T-helper 2 cell treated with Interferon-gamma antibody and Interleukin-4, amounts not matched to agents 5 μg/mL and 100 μg/mL, for 36 hours (primary cell): ENCODE data around the gene CFAP221.
"Not testable (repeated sequence)": the region's sequence is repeated elsewhere in the genome, so short reads cannot be mapped to it uniquely, and the experiment has no call there.

Experiments
- DNase-seq: peaks from one replicate; pipeline ENCODE4 v3.0.0; 2021; ENCODE audit warnings: low spot score
- H3K27ac Mint-ChIP-seq: one replicate; pipeline ENCODE4 v1.8.0; 2021; ENCODE audit warnings: mild to moderate bottlenecking, mixed read lengths
- H3K27me3 Mint-ChIP-seq: one replicate; pipeline ENCODE4 v1.8.0; 2021; ENCODE audit warnings: low read depth, mixed read lengths
- H3K36me3 Mint-ChIP-seq: one replicate; pipeline ENCODE4 v1.8.0; 2021; ENCODE audit warnings: low read depth, mixed read lengths
- H3K4me1 Mint-ChIP-seq: one replicate; pipeline ENCODE4 v1.8.0; 2021; ENCODE audit warnings: low read depth, mixed read lengths
- H3K4me3 Mint-ChIP-seq: one replicate; pipeline ENCODE4 v1.8.0; 2022; ENCODE audit warnings: mild to moderate bottlenecking, moderate library complexity, mixed read lengths
- H3K9me3 Mint-ChIP-seq: one replicate; pipeline ENCODE4 v1.8.0; 2021; ENCODE audit warnings: mixed read lengths

Gene CFAP221

GRCh38 chr2:119586085-119586484 is 41.8 kb downstream of the CFAP221 start:
- Mint-ChIP-seq H3K27ac (no peak overlapping the region), H3K4me3 (no peak overlapping the region), H3K9me3 (peaks cover 3% of the 10 kb centered on the region), H3K27me3 (peaks cover 7% of the 10 kb centered on the region), H3K4me1 (no peaks in the 10 kb centered on the region), H3K36me3 (no peaks in the 10 kb centered on the region)
- DNase-seq = no peak

- Mint-ChIP-seq H3K4me3 (no peak overlapping the region), H3K9me3 (peaks cover 2% of the 10 kb centered on the region), H3K36me3 (no peaks in the 10 kb centered on the region), H3K4me1 (no peaks in the 10 kb centered on the region), H3K27me3 (peaks cover 7% of the 10 kb centered on the region), H3K27ac (no peak overlapping the region)
- no peak for DNase-seq
Measured at GRCh38 chr2:119590873-119591272, 46.6 kb downstream of the CFAP221 start.

- Mint-ChIP-seq H3K4me3 (no peak overlapping the region), H3K27ac (no peak overlapping the region), H3K27me3 (peaks cover 5% of the 10 kb centered on the region)
Measured at GRCh38 chr2:119591523-119591922, 47.3 kb downstream of the CFAP221 start.

GRCh38 chr2:119592436-119592835 is 48.2 kb downstream of the CFAP221 start:
- H3K4me1 Mint-ChIP-seq = no peaks in the 10 kb centered on the region
- no peak overlapping the region for H3K4me3 Mint-ChIP-seq
- H3K27me3 Mint-ChIP-seq = peaks cover 5% of the 10 kb centered on the region
- DNase-seq = no peak
- H3K27ac Mint-ChIP-seq = no peak overlapping the region
- no peaks in the 10 kb centered on the region for H3K36me3 Mint-ChIP-seq
- no peaks in the 10 kb centered on the region for H3K9me3 Mint-ChIP-seq

More at GRCh38 chr2:119591523-119591922, 47.3 kb downstream of the CFAP221 start:
- Mint-ChIP-seq H3K4me1 (no peaks in the 10 kb centered on the region), H3K36me3 (no peaks in the 10 kb centered on the region), H3K9me3 (no peaks in the 10 kb centered on the region)
- no peak for DNase-seq

GRCh38 chr2:119596638-119597037 is 52.4 kb downstream of the CFAP221 start:
- H3K9me3 Mint-ChIP-seq = no peaks in the 10 kb centered on the region
- no peaks in the 10 kb centered on the region for H3K36me3 Mint-ChIP-seq
- no peak overlapping the region for H3K27ac Mint-ChIP-seq
- no peak for DNase-seq
- H3K4me1 Mint-ChIP-seq = no peaks in the 10 kb centered on the region
- no peak overlapping the region for H3K4me3 Mint-ChIP-seq
- H3K27me3 Mint-ChIP-seq = peaks cover 2% of the 10 kb centered on the region

- Mint-ChIP-seq H3K27me3 (peaks cover 2% of the 10 kb centered on the region), H3K4me3 (no peak overlapping the region), H3K36me3 (no peaks in the 10 kb centered on the region), H3K27ac (no peak overlapping the region), H3K4me1 (no peaks in the 10 kb centered on the region), H3K9me3 (no peaks in the 10 kb centered on the region)
- DNase-seq = no peak
Measured at GRCh38 chr2:119598596-119599263, 54.5 kb downstream of the CFAP221 start.

- no peak overlapping the region for H3K27ac Mint-ChIP-seq
- H3K36me3 Mint-ChIP-seq = no peaks in the 10 kb centered on the region
- no peak for DNase-seq
- peaks cover 2% of the 10 kb centered on the region for H3K27me3 Mint-ChIP-seq
- no peaks in the 10 kb centered on the region for H3K4me1 Mint-ChIP-seq
- H3K4me3 Mint-ChIP-seq = no peak overlapping the region
- no peaks in the 10 kb centered on the region for H3K9me3 Mint-ChIP-seq
Measured at GRCh38 chr2:119599384-119599783, 55.1 kb downstream of the CFAP221 start.

- no peaks in the 10 kb centered on the region for H3K4me1 Mint-ChIP-seq
- no peaks in the 10 kb centered on the region for H3K36me3 Mint-ChIP-seq
- no peak for DNase-seq
- no peaks in the 10 kb centered on the region for H3K9me3 Mint-ChIP-seq
- H3K27me3 Mint-ChIP-seq = peaks cover 5% of the 10 kb centered on the region
- H3K27ac Mint-ChIP-seq = no peak overlapping the region
- H3K4me3 Mint-ChIP-seq = no peak overlapping the region
Measured at GRCh38 chr2:119605096-119605495, 60.8 kb downstream of the CFAP221 start.

GRCh38 chr2:119606674-119607073 is 62.4 kb downstream of the CFAP221 start:
- no peak for DNase-seq
- H3K27me3 Mint-ChIP-seq = peaks cover 5% of the 10 kb centered on the region
- no peaks in the 10 kb centered on the region for H3K9me3 Mint-ChIP-seq
- no peaks in the 10 kb centered on the region for H3K4me1 Mint-ChIP-seq
- H3K4me3 Mint-ChIP-seq = no peak overlapping the region
- H3K36me3 Mint-ChIP-seq = no peaks in the 10 kb centered on the region
- H3K27ac Mint-ChIP-seq = no peak overlapping the region

- H3K36me3 Mint-ChIP-seq = no peaks in the 10 kb centered on the region
- no peak for DNase-seq
- no peak overlapping the region for H3K27ac Mint-ChIP-seq
- no peaks in the 10 kb centered on the region for H3K9me3 Mint-ChIP-seq
- H3K27me3 Mint-ChIP-seq = peaks cover 7% of the 10 kb centered on the region
- no peak overlapping the region for H3K4me3 Mint-ChIP-seq
- no peaks in the 10 kb centered on the region for H3K4me1 Mint-ChIP-seq
Measured at GRCh38 chr2:119608553-119608952, 64.3 kb downstream of the CFAP221 start.

- H3K9me3 Mint-ChIP-seq = peaks cover 8% of the 10 kb centered on the region
- H3K4me1 Mint-ChIP-seq = no peaks in the 10 kb centered on the region
- H3K4me3 Mint-ChIP-seq = no peak overlapping the region
- H3K27me3 Mint-ChIP-seq = peaks cover 7% of the 10 kb centered on the region
- H3K27ac Mint-ChIP-seq = no peak overlapping the region
- no peaks in the 10 kb centered on the region for H3K36me3 Mint-ChIP-seq
- DNase-seq = no peak
Measured at GRCh38 chr2:119609337-119609736, 65.1 kb downstream of the CFAP221 start.

GRCh38 chr2:119614140-119614539 is 69.9 kb downstream of the CFAP221 start:
- H3K27ac Mint-ChIP-seq, DNase-seq, H3K36me3 Mint-ChIP-seq, H3K4me1 Mint-ChIP-seq, H3K4me3 Mint-ChIP-seq, H3K27me3 Mint-ChIP-seq: not testable (repeated sequence)
- peaks cover 19% of the 10 kb centered on the region for H3K9me3 Mint-ChIP-seq

- H3K4me3 Mint-ChIP-seq = no peak overlapping the region
- peaks cover 2% of the 10 kb centered on the region for H3K27me3 Mint-ChIP-seq
- no peak overlapping the region for H3K27ac Mint-ChIP-seq
- H3K36me3 Mint-ChIP-seq = no peaks in the 10 kb centered on the region
- no peaks in the 10 kb centered on the region for H3K4me1 Mint-ChIP-seq
- no peak for DNase-seq
- H3K9me3 Mint-ChIP-seq = peaks cover 19% of the 10 kb centered on the region
Measured at GRCh38 chr2:119616421-119616820, 72.2 kb downstream of the CFAP221 start.

- Mint-ChIP-seq H3K27ac (no peak overlapping the region), H3K4me1 (no peaks in the 10 kb centered on the region), H3K27me3 (peaks cover 2% of the 10 kb centered on the region), H3K9me3 (peaks cover 19% of the 10 kb centered on the region), H3K36me3 (no peaks in the 10 kb centered on the region), H3K4me3 (no peak overlapping the region)
- no peak for DNase-seq
Measured at GRCh38 chr2:119617455-119617854, 73.2 kb downstream of the CFAP221 start.

- H3K4me1 Mint-ChIP-seq, H3K27ac Mint-ChIP-seq, H3K4me3 Mint-ChIP-seq, DNase-seq, H3K36me3 Mint-ChIP-seq, H3K27me3 Mint-ChIP-seq: not testable (repeated sequence)
- H3K9me3 Mint-ChIP-seq = peaks cover 17% of the 10 kb centered on the region
Measured at GRCh38 chr2:119618725-119619124, 74.5 kb downstream of the CFAP221 start.
